Endothelial cell of umbilical vein (primary cell): ENCODE results near the gene PHKG1. TPM values are rescaled to one million over a fixed set of nuclear protein-coding genes. Genes with fewer than 3 reads are reported as not detected.

Experiments used
- BruUV-seq: library from RNA; stranded (reverse); fragments of 400-500 nt; replicated peaks from 2 replicates; lab custom pipeline; 2021; lab: Mats Ljungman, UMichigan
- CTCF ChIA-PET: fragments of 300-600, 350-600 bp; sonication (Branson Sonifier 250); formaldehyde crosslinking; loops from one replicate; lab custom pipeline; 2021; ENCODE audit warnings: antibody characterized with exemption, inconsistent platforms; lab: Charles Lee
- POLR2A ChIA-PET: fragments of 300-600, 350-600 bp; sonication (Branson Sonifier 250); formaldehyde crosslinking; loops from one replicate; lab custom pipeline; 2021; ENCODE audit warnings: antibody characterized with exemption, inconsistent platforms; lab: Charles Lee
- DNase-seq: peaks from one replicate; pipeline ENCODE4 v3.0.0-alpha.2; 2011; ENCODE audit warnings: low read depth, low spot score
- FAIRE-seq: peaks from 2 replicates; lab custom pipeline; 2011; peaks lifted over from hg19 to GRCh38; lab: Jason Lieb, UNC
- H2AFZ ChIP-seq: 2 replicates; pipeline ENCODE4 v1.6.0; 2012; ENCODE audit warnings: low read depth, low read length, control low read depth, inconsistent platforms
- H3K27ac ChIP-seq: 2 replicates; pipeline ENCODE4 v1.5.1; 2011; ENCODE audit warnings: low read depth, mild to moderate bottlenecking, control low read depth, low read length, moderate library complexity; ENCODE audit not compliant: insufficient read depth
- H3K27me3 ChIP-seq, 2 experiments: 2 replicates each; pipeline versions ENCODE4 v1.6.0 to v1.6.1; 2011; ENCODE audit warnings: low read length in 2 of 2, mixed read lengths in 1 of 2; ENCODE audit not compliant: control insufficient read depth in 2 of 2, insufficient read depth in 2 of 2
- H3K36me3 ChIP-seq, 2 experiments: 2 replicates in 1 of 2; 3 replicates in 1 of 2; pipeline ENCODE4 v1.5.1; 2011; ENCODE audit warnings: low read length in 2 of 2, mild to moderate bottlenecking in 1 of 2, moderate library complexity in 1 of 2; ENCODE audit not compliant: control insufficient read depth in 2 of 2, insufficient read depth in 2 of 2; ENCODE audit errors: extremely low read depth in 1 of 2
- H3K4me1 ChIP-seq: 3 replicates; pipeline ENCODE4 v1.5.1; 2011; ENCODE audit warnings: mild to moderate bottlenecking, low read length; ENCODE audit not compliant: control insufficient read depth, insufficient read depth; ENCODE audit errors: extremely low read depth
- H3K4me2 ChIP-seq: 2 replicates; pipeline ENCODE4 v1.6.1; 2011; ENCODE audit warnings: low read length, control low read depth, mixed read lengths; ENCODE audit not compliant: insufficient read depth
- H3K4me3 ChIP-seq, 3 experiments: fragments of 200-600 bp in 1 of 3; sonication (generic), shearing (Covaris generic) in 1 of 3; replicated peaks in 1 of 3; 2 replicates each; pipeline ENCODE4 v1.5.1; 2011 to 2016; ENCODE audit warnings: control low read depth in 3 of 3, low read length in 3 of 3, mild to moderate bottlenecking in 2 of 3, inconsistent platforms in 1 of 3, low read depth in 1 of 3, moderate library complexity in 1 of 3; ENCODE audit not compliant: insufficient read depth in 1 of 3
- H3K79me2 ChIP-seq: 2 replicates; pipeline ENCODE4 v1.6.0; 2012; ENCODE audit warnings: low read length, inconsistent platforms; ENCODE audit not compliant: control insufficient read depth, insufficient read depth
- H3K9ac ChIP-seq: replicated peaks from 2 replicates; pipeline ENCODE3; 2011; ENCODE audit warnings: low read length, control low read depth; ENCODE audit not compliant: insufficient read depth; ENCODE audit errors: extremely low read depth
- H3K9me1 ChIP-seq: replicated peaks from 3 replicates; pipeline ENCODE4 v1.6.0; 2011; ENCODE audit warnings: mild to moderate bottlenecking, low read length; ENCODE audit not compliant: control insufficient read depth, insufficient read depth; ENCODE audit errors: extremely low read depth
- H3K9me3 ChIP-seq: replicated peaks from 2 replicates; pipeline ENCODE4 v1.5.1; 2012; ENCODE audit warnings: low read length, inconsistent platforms; ENCODE audit not compliant: control insufficient read depth, insufficient read depth
- H4K20me1 ChIP-seq: replicated peaks from 2 replicates; pipeline ENCODE3; 2011; ENCODE audit warnings: mild to moderate bottlenecking, low read length; ENCODE audit not compliant: control insufficient read depth, insufficient read depth; ENCODE audit errors: extremely low read depth
- GATA2 ChIP-seq: IDR thresholded peaks from 2 replicates; pipeline ENCODE4 v1.7.0; 2011; ENCODE audit warnings: low read depth, mild to moderate bottlenecking, moderate library complexity, mixed read lengths, low read length; ENCODE audit not compliant: insufficient read length, insufficient read depth
- MAX ChIP-seq: IDR thresholded peaks from 2 replicates; pipeline ENCODE4 v1.6.1; 2011; ENCODE audit not compliant: insufficient read depth, insufficient read length
- dilution Hi-C: fragments of 300-500 bp; cut with MboI; formaldehyde crosslinking; loops from one replicate; pipeline ENCODE4 v1.15.0; 2019; ENCODE audit warnings: low sequenced_read_pairs; ENCODE audit not compliant: extremely low pct_ligation_motif_present
- intact Hi-C: fragments of 100-400 bp; cut with micrococcal nuclease; formaldehyde crosslinking; loops from one replicate; pipeline ENCODE4 v1.10.0; 2022
- polyA plus RNA-seq, 4 experiments: library from polyadenylated mRNA; depleted of rRNA in 3 of 4; stranded (reverse) in 3 of 4; unstranded in 1 of 4; fragments of >200 nt; gene quantifications; 2 replicates each; pipeline versions ENCODE4 v1.2.1 to v1.2.3, GENCODE V29; 2011 to 2012; ENCODE audit warnings: missing spikeins in 1 of 4
- total RNA-seq: library from RNA; stranded (reverse); gene quantifications from 2 replicates; pipeline ENCODE4 v1.2.3, GENCODE V29; 2021
- TF ChIP-seq, protein P1 (sequence below), 2 donors: IDR thresholded peaks; 1 replicate in 1 of 2; 2 replicates in 1 of 2; pipeline ENCODE4 v1.5.1; 2011; ENCODE audit warnings: low read length in 2 of 2, mild to moderate bottlenecking in 2 of 2, moderate library complexity in 2 of 2, control low read depth in 1 of 2, inconsistent platforms in 1 of 2, low read depth in 1 of 2; ENCODE audit not compliant: insufficient read depth in 1 of 2; ENCODE audit errors: extremely low read depth in 1 of 2

Gene PHKG1
- total and polyA plus RNA-seq, 2 donors (not counting 3 experiments of a cell fraction or from before 2014, with no cell fraction given): 0.32 to 1.00 TPM

GRCh38 chr7:56079450-56080185 lies 13.1 kb downstream of the PHKG1 start:
- H3K9me1 ChIP-seq: no peaks in the 10 kb centered on the region
- H3K27ac ChIP-seq: peak overlapping the region; percentile 73
- FAIRE-seq: peak; percentile 97
- POLR2A ChIA-PET: interaction anchor here (0.6 to 1.1 kb wide), 2 partner anchors 12 to 15 kb away, joined by 4 to 13 read pairs; no protein-coding TSS in a partner anchor
- H3K36me3 ChIP-seq: peaks cover 0 to 2% of the 10 kb centered on the region in 2 experiments
- BruUV-seq: no TSS peak
- intact Hi-C loops: loop anchor here (2.0 kb wide), 2 partner anchors 13 to 27 kb away; partner anchors contain the start of genes CHCHD2 and PHKG1
- H3K9ac ChIP-seq: peak overlapping the region; percentile 25
- no peak overlapping the region for H3K4me2 ChIP-seq
- dilution Hi-C loops: no loop called here
- no peaks in the 10 kb centered on the region for H3K27me3 ChIP-seq
- H2AFZ ChIP-seq: peak overlapping the region; percentile 9
- H3K9me3 ChIP-seq: no peaks in the 10 kb centered on the region
- peak; percentile 93 for DNase-seq
- H3K4me1 ChIP-seq: peaks cover 26% of the 10 kb centered on the region
- H4K20me1 ChIP-seq: no peaks in the 10 kb centered on the region
- H3K4me3 ChIP-seq: no peak overlapping the region
- TF ChIP-seq, protein P1, sequence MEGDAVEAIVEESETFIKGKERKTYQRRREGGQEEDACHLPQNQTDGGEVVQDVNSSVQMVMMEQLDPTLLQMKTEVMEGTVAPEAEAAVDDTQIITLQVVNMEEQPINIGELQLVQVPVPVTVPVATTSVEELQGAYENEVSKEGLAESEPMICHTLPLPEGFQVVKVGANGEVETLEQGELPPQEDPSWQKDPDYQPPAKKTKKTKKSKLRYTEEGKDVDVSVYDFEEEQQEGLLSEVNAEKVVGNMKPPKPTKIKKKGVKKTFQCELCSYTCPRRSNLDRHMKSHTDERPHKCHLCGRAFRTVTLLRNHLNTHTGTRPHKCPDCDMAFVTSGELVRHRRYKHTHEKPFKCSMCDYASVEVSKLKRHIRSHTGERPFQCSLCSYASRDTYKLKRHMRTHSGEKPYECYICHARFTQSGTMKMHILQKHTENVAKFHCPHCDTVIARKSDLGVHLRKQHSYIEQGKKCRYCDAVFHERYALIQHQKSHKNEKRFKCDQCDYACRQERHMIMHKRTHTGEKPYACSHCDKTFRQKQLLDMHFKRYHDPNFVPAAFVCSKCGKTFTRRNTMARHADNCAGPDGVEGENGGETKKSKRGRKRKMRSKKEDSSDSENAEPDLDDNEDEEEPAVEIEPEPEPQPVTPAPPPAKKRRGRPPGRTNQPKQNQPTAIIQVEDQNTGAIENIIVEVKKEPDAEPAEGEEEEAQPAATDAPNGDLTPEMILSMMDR (IDR thresholded peaks at IDR 0.05; ENCODE audit: extremely low read depth in 1 of 2, insufficient read depth in 1 of 2, low read depth in 1 of 2, low read length in 2 of 2): peak; percentile 89 to 92
- no peak for TF ChIP-seq MAX
- no peak for TF ChIP-seq GATA2
- CTCF ChIA-PET: interaction anchor here (0.6 to 3.1 kb wide), 18 partner anchors 9 to 438 kb away, joined by 3 to 49 read pairs (median 6); partner anchors contain the start of genes CCT6A, CHCHD2, PHKG1 and PSPH
- H3K79me2 ChIP-seq: no peaks in the 10 kb centered on the region
